ENCODE results near the gene COL5A3.

COL5A3 gene

DNA sequence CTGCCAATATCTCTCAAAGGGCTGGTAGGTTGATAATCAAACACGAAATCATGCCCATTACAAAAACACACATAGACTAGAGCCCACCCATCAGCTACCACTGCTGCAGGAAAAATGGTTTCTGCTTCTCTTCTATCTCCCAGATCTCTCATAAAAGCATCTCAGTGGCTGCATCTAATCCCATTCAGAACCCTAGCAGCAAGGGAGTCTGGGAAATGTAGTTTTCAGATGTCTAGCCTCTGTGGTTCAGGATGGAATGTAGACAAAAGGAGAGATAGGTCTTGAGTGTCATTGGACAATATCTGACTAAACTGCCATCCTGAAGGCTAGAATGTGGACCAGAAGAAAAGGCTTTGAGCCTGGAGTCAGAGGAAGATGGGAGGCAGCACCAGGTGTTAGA is 35.1 kb upstream of the COL5A3 start:
- no peak for DNase-seq
- Histone ChIP-seq H3K9me3 (replicated peaks; ENCODE audit: insufficient read depth, low read length) (no peaks in the 10 kb centered on the region), H4K20me1 (ENCODE audit: insufficient read depth, low read length) (no peaks in the 10 kb centered on the region), H3K27ac (ENCODE audit: low read length) (no peak overlapping the region), H3K4me3 (ENCODE audit: low read length) (no peak overlapping the region), H3K9me2 (replicated peaks; ENCODE audit: insufficient read depth, low read length) (no peaks in the 10 kb centered on the region), H3K27me3 (replicated peaks; ENCODE audit: insufficient read depth, low read length) (peaks cover 56% of the 10 kb centered on the region), H3K9ac (ENCODE audit: low read length) (no peak overlapping the region), H2AFZ (ENCODE audit: low read length) (no peak overlapping the region), H3K4me1 (ENCODE audit: low read length) (no peaks in the 10 kb centered on the region), H3K36me3 (replicated peaks; ENCODE audit: insufficient read depth, low read length) (no peaks in the 10 kb centered on the region), H3K4me2 (ENCODE audit: low read depth, low read length) (no peak overlapping the region), H3F3A (ENCODE audit: insufficient read depth, low read length) (no peaks in the 10 kb centered on the region), H3K79me2 (ENCODE audit: low read length) (no peaks in the 10 kb centered on the region)
- TF ChIP-seq, protein P1, sequence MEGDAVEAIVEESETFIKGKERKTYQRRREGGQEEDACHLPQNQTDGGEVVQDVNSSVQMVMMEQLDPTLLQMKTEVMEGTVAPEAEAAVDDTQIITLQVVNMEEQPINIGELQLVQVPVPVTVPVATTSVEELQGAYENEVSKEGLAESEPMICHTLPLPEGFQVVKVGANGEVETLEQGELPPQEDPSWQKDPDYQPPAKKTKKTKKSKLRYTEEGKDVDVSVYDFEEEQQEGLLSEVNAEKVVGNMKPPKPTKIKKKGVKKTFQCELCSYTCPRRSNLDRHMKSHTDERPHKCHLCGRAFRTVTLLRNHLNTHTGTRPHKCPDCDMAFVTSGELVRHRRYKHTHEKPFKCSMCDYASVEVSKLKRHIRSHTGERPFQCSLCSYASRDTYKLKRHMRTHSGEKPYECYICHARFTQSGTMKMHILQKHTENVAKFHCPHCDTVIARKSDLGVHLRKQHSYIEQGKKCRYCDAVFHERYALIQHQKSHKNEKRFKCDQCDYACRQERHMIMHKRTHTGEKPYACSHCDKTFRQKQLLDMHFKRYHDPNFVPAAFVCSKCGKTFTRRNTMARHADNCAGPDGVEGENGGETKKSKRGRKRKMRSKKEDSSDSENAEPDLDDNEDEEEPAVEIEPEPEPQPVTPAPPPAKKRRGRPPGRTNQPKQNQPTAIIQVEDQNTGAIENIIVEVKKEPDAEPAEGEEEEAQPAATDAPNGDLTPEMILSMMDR (IDR thresholded peaks at IDR 0.05; ENCODE audit: low read length), result no peak
- no peak for TF ChIP-seq EZH2 (optimal IDR thresholded peaks at IDR 0.05; ENCODE audit: low read depth, low read length)
- no peak for TF ChIP-seq EZH2phosphoT487 (IDR thresholded peaks at IDR 0.05; ENCODE audit: low read length)

DNA sequence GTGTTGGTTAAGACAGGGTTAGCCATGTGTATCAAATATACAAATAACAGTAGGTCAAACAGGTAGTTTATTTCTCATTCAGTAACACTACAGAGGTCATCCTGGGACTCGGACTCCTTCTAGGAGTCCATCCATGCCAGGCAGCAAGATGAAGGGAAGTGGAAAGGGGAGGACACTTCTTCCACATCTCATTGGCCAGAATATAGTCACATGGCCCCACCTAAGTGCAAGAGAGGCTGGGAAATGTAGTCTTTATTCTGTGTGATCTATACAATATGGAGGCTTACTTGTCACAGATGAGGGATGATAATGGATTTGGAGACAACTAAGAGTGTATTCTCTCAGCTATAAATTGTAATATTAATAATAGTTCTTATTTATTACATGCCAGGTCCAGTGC is 34.1 kb upstream of the COL5A3 start:
- Histone ChIP-seq H3K9me3 (replicated peaks; ENCODE audit: insufficient read depth, low read length) (no peaks in the 10 kb centered on the region), H3K4me3 (ENCODE audit: low read length) (no peak overlapping the region)
- DNase-seq, result no peak

DNA sequence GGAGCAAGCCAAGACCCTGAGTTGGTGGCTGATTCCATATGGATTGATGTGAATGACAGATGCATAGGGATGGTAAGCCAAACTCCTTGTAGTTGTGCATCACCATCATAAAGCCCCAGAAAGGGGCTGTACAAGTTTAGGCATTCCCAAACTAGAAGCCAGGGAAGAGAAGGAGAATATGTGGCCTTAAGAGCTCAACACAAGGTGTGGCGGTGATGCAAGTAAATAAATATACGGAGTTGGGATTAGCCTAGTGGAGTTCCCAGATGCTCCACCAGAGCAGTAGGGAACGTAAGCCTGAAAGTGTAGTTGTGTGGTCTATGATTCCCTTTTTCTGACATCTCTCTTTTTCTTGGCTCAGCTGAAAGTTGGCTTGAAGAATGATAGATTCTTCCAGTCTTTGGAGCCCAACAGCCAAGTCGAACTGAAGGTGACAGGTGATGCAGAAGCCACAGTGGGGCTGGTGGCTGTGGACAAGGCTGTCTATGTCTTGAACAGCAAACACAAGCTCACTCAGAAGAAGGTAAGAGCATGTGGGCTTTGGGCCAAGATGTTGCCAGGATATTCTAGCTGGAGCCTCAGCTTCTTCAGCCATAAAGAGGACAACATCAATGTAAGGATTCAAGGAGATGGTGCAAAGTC is 33.1 kb upstream of the COL5A3 start:
- H3K9ac ChIP-seq (ENCODE audit: low read length), result no peak overlapping the region
- H3K27me3 ChIP-seq (replicated peaks; ENCODE audit: insufficient read depth, low read length), result peaks cover 62% of the 10 kb centered on the region
- no peak overlapping the region for H2AFZ ChIP-seq (ENCODE audit: low read length)
- no peaks in the 10 kb centered on the region for H3K36me3 ChIP-seq (replicated peaks; ENCODE audit: insufficient read depth, low read length)
- DNase-seq, result no peak
- no peaks in the 10 kb centered on the region for H3K9me2 ChIP-seq (replicated peaks; ENCODE audit: insufficient read depth, low read length)
- H3K4me2 ChIP-seq (ENCODE audit: low read depth, low read length), result no peak overlapping the region
- no peak overlapping the region for H3K27ac ChIP-seq (ENCODE audit: low read length)
- H3K4me1 ChIP-seq (ENCODE audit: low read length), result no peaks in the 10 kb centered on the region
- H3K9me3 ChIP-seq (replicated peaks; ENCODE audit: insufficient read depth, low read length), result no peaks in the 10 kb centered on the region
- H3F3A ChIP-seq (ENCODE audit: insufficient read depth, low read length), result no peaks in the 10 kb centered on the region
- H4K20me1 ChIP-seq (ENCODE audit: insufficient read depth, low read length), result no peaks in the 10 kb centered on the region
- H3K79me2 ChIP-seq (ENCODE audit: low read length), result no peaks in the 10 kb centered on the region
- TF ChIP-seq EZH2phosphoT487 (IDR thresholded peaks at IDR 0.05; ENCODE audit: low read length) (no peak), EZH2 (optimal IDR thresholded peaks at IDR 0.05; ENCODE audit: low read depth, low read length) (no peak)
- TF ChIP-seq, protein P1 (IDR thresholded peaks at IDR 0.05; ENCODE audit: low read length), result no peak
- H3K4me3 ChIP-seq (ENCODE audit: low read length), result no peak overlapping the region

More for the DNA sequence above, 34.1 kb upstream of the COL5A3 start:
- no peak for TF ChIP-seq EZH2 (optimal IDR thresholded peaks at IDR 0.05; ENCODE audit: low read depth, low read length)
- TF ChIP-seq, protein P1 (IDR thresholded peaks at IDR 0.05; ENCODE audit: low read length), result no peak
- TF ChIP-seq EZH2phosphoT487 (IDR thresholded peaks at IDR 0.05; ENCODE audit: low read length), result no peak
- H3K9me2 ChIP-seq (replicated peaks; ENCODE audit: insufficient read depth, low read length), result no peaks in the 10 kb centered on the region
- H3K4me1 ChIP-seq (ENCODE audit: low read length), result no peaks in the 10 kb centered on the region
- H3K27ac ChIP-seq (ENCODE audit: low read length), result no peak overlapping the region
- no peaks in the 10 kb centered on the region for H3F3A ChIP-seq (ENCODE audit: insufficient read depth, low read length)
- no peaks in the 10 kb centered on the region for H3K79me2 ChIP-seq (ENCODE audit: low read length)
- H3K9ac ChIP-seq (ENCODE audit: low read length), result no peak overlapping the region
- H3K27me3 ChIP-seq (replicated peaks; ENCODE audit: insufficient read depth, low read length), result peaks cover 54% of the 10 kb centered on the region
- H3K36me3 ChIP-seq (replicated peaks; ENCODE audit: insufficient read depth, low read length), result no peaks in the 10 kb centered on the region
- H4K20me1 ChIP-seq (ENCODE audit: insufficient read depth, low read length), result no peaks in the 10 kb centered on the region
- no peak overlapping the region for H2AFZ ChIP-seq (ENCODE audit: low read length)
- no peak overlapping the region for H3K4me2 ChIP-seq (ENCODE audit: low read depth, low read length)
